Prostate gland (tissue), 2 donors: ENCODE measurements around the gene CHST10.

Experiments
- POLR2A ChIP-seq: fragments of 450-650 bp; IDR thresholded peaks from one replicate; pipeline ENCODE4 v1.6.1; 2016; ENCODE audit warnings: antibody characterized with exemption, mild to moderate bottlenecking
- TF ChIP-seq, protein P1 (sequence below), 4 experiments: fragments of 200-600 bp in 2 of 4; fragments of 450-650 bp in 2 of 4; sonication (generic) in 2 of 4; IDR thresholded peaks; 1 replicate in 3 of 4; 2 replicates in 1 of 4; pipeline ENCODE4 v1.5.1; 2016 to 2019; ENCODE audit warnings: antibody characterized with exemption in 4 of 4, mild to moderate bottlenecking in 2 of 4, moderate library complexity in 2 of 4

GRCh38 chr2:100380681-100381080 is 36.8 kb downstream of the CHST10 start:
- TF ChIP-seq, protein P1, sequence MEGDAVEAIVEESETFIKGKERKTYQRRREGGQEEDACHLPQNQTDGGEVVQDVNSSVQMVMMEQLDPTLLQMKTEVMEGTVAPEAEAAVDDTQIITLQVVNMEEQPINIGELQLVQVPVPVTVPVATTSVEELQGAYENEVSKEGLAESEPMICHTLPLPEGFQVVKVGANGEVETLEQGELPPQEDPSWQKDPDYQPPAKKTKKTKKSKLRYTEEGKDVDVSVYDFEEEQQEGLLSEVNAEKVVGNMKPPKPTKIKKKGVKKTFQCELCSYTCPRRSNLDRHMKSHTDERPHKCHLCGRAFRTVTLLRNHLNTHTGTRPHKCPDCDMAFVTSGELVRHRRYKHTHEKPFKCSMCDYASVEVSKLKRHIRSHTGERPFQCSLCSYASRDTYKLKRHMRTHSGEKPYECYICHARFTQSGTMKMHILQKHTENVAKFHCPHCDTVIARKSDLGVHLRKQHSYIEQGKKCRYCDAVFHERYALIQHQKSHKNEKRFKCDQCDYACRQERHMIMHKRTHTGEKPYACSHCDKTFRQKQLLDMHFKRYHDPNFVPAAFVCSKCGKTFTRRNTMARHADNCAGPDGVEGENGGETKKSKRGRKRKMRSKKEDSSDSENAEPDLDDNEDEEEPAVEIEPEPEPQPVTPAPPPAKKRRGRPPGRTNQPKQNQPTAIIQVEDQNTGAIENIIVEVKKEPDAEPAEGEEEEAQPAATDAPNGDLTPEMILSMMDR (IDR thresholded peaks at IDR 0.05) = no peak
- TF ChIP-seq POLR2A = no peak
